HepG2 (cell line): Measurements from ENCODE around the gene FERMT2. TPM values are rescaled to one million over a fixed set of nuclear protein-coding genes. Genes with fewer than 3 reads are reported as not detected.

Source experiments
- ATAC-seq: fragments of 200-7000 bp; cut with Tn5 transposase; 3 replicates; pipeline ENCODE4 v1.9.1; 2020; ENCODE audit warnings: mild to moderate bottlenecking, moderate library complexity
- BruUV-seq: library from RNA; stranded (reverse); fragments of 400-500 nt; replicated peaks from 2 replicates; lab custom pipeline; 2021; lab: Mats Ljungman, UMichigan
- CTCF ChIA-PET: fragments of 300-600 bp; formaldehyde crosslinking; extraction: SDS; loops from one replicate; lab custom pipeline; 2021; ENCODE audit warnings: low total read pairs, inconsistent platforms, low intra/inter-chr PET ratio; lab: Yijun Ruan, JAX
- POLR2A ChIA-PET: fragments of 350-600 bp; sonication (Branson Sonifier 250); formaldehyde crosslinking; loops from one replicate; lab custom pipeline; 2020; ENCODE audit warnings: antibody characterized with exemption, inconsistent platforms; lab: Yijun Ruan, JAX
- DNase-seq: peaks from one replicate; pipeline ENCODE4 v3.0.0-alpha.2; 2015; ENCODE audit warnings: low spot score
- FAIRE-seq: peaks from 3 replicates; lab custom pipeline; 2011; peaks lifted over from hg19 to GRCh38; lab: Jason Lieb, UNC
- H2AFZ ChIP-seq: one replicate; pipeline ENCODE4 v1.6.1; 2011; ENCODE audit warnings: low read length, inconsistent platforms
- H3K27ac ChIP-seq: fragments of 300-600 bp; 3 replicates; pipeline ENCODE4 v1.8.0; 2011; ENCODE audit warnings: mixed run types, mild to moderate bottlenecking, mixed read lengths, low read length, inconsistent platforms; ENCODE audit not compliant: insufficient read depth; ENCODE audit errors: extremely low read length
- H3K27me3 ChIP-seq, 2 experiments: fragments of 200-600 bp in 1 of 2; 2 replicates in 1 of 2; 3 replicates in 1 of 2; pipeline versions ENCODE4 v1.6.0 to v1.8.0; 2011; ENCODE audit warnings: low read length in 2 of 2, mild to moderate bottlenecking in 2 of 2, moderate library complexity in 2 of 2, inconsistent platforms in 1 of 2; ENCODE audit not compliant: insufficient read depth in 2 of 2, control insufficient read depth in 1 of 2
- H3K36me3 ChIP-seq, 2 experiments: fragments of 200-600 bp in 1 of 2; replicated peaks in 1 of 2; 2 replicates in 1 of 2; 3 replicates in 1 of 2; pipeline versions ENCODE4 v1.5.1 to v1.8.0; 2011; ENCODE audit warnings: low read length in 2 of 2, inconsistent platforms in 1 of 2; ENCODE audit not compliant: insufficient read depth in 2 of 2, control insufficient read depth in 1 of 2
- H3K4me1 ChIP-seq: 2 replicates; pipeline ENCODE4 v1.5.1; 2012; ENCODE audit warnings: low read length, inconsistent platforms; ENCODE audit not compliant: insufficient read depth
- H3K4me2 ChIP-seq: 2 replicates; pipeline ENCODE4 v1.6.0; 2011; ENCODE audit warnings: low read depth, low read length, inconsistent platforms
- H3K4me3 ChIP-seq, 3 experiments: fragments of 200-600 bp in 1 of 3; sonication (generic), shearing (Covaris generic) in 1 of 3; replicated peaks in 1 of 3; 2 replicates each; pipeline ENCODE4 v1.5.1; 2011 to 2016; ENCODE audit warnings: low read length in 3 of 3, inconsistent platforms in 2 of 3, low read depth in 2 of 3, mild to moderate bottlenecking in 2 of 3, control low read depth in 1 of 3, mixed read lengths in 1 of 3; ENCODE audit not compliant: insufficient read depth in 1 of 3
- H3K79me2 ChIP-seq: one replicate; pipeline ENCODE4 v1.6.1; 2011; ENCODE audit warnings: low read length, inconsistent platforms; ENCODE audit not compliant: insufficient read depth
- H3K9ac ChIP-seq: 2 replicates; pipeline ENCODE4 v1.6.0; 2011; ENCODE audit warnings: mild to moderate bottlenecking, low read depth, low read length, inconsistent platforms; ENCODE audit not compliant: insufficient read depth
- H3K9me3 ChIP-seq: 2 replicates; pipeline ENCODE4 v1.5.1; 2012; ENCODE audit warnings: mild to moderate bottlenecking, low read length
- H4K20me1 ChIP-seq: 2 replicates; pipeline ENCODE4 v1.6.0; 2011; ENCODE audit warnings: inconsistent platforms, mild to moderate bottlenecking, low read length, moderate library complexity; ENCODE audit not compliant: insufficient read depth
- CBX5 ChIP-seq: sonication (generic); formaldehyde crosslinking; IDR thresholded peaks from 2 replicates; pipeline ENCODE4 v1.4.0; 2020; ENCODE audit warnings: missing genetic modification reagents, borderline replicate concordance
- HBP1 ChIP-seq: IDR thresholded peaks from 2 replicates; pipeline ENCODE4 v1.6.1; 2016; ENCODE audit warnings: low read depth, control low read depth
- MLXIP ChIP-seq: sonication (generic); formaldehyde crosslinking; IDR thresholded peaks from 2 replicates; pipeline ENCODE4 v1.9.0; 2021; ENCODE audit warnings: missing genetic modification reagents, borderline replicate concordance
- NR2F1 ChIP-seq, 2 experiments: fragments of 450-650 bp in 1 of 2; formaldehyde crosslinking in 1 of 2; IDR thresholded peaks; 2 replicates each; pipeline versions ENCODE4 v1.5.0 to v1.6.1; 2016 to 2020; ENCODE audit warnings: mild to moderate bottlenecking in 1 of 2, missing compliant biosample characterization in 1 of 2, missing genetic modification reagents in 1 of 2, moderate library complexity in 1 of 2
- RARA ChIP-seq: IDR thresholded peaks from 2 replicates; pipeline ENCODE4 v1.6.1; 2016; ENCODE audit warnings: missing genetic modification reagents, missing compliant biosample characterization
- REPIN1 ChIP-seq: sonication (generic); formaldehyde crosslinking; IDR thresholded peaks from 2 replicates; pipeline ENCODE4 v1.8.0; 2022; ENCODE audit warnings: missing genetic modification reagents, low read depth, mild to moderate bottlenecking, borderline replicate concordance
- SP1 ChIP-seq, 2 experiments: fragments of 450-650 bp in 1 of 2; sonication (generic) in 1 of 2; formaldehyde crosslinking in 1 of 2; IDR thresholded peaks; 2 replicates each; pipeline versions ENCODE4 v1.4.0 to v1.6.1; 2016 to 2020; ENCODE audit warnings: missing genetic modification reagents in 1 of 2
- TFAP4 ChIP-seq: sonication (generic); IDR thresholded peaks from 2 replicates; pipeline ENCODE4 v1.6.1; 2016; ENCODE audit warnings: low read depth, borderline replicate concordance
- ZFP37 ChIP-seq: sonication (generic); formaldehyde crosslinking; IDR thresholded peaks from 2 replicates; pipeline ENCODE4 v1.4.0; 2020; ENCODE audit warnings: missing genetic modification reagents, borderline replicate concordance
- ZFP90 ChIP-seq: sonication (generic); formaldehyde crosslinking; IDR thresholded peaks from 2 replicates; pipeline ENCODE4 v1.8.0; 2022; ENCODE audit warnings: missing genetic modification reagents, mild to moderate bottlenecking, inconsistent platforms, borderline replicate concordance
- ZHX2 ChIP-seq, 2 experiments: sonication (generic) in 1 of 2; formaldehyde crosslinking in 1 of 2; IDR thresholded peaks; 2 replicates each; pipeline versions ENCODE4 v1.6.1 to v1.9.0; 2014 to 2022; ENCODE audit warnings: antibody characterized with exemption in 1 of 2, borderline replicate concordance in 1 of 2, inconsistent platforms in 1 of 2, low read depth in 1 of 2, missing genetic modification reagents in 1 of 2
- ZNF724P ChIP-seq: sonication (generic); formaldehyde crosslinking; IDR thresholded peaks from 2 replicates; pipeline ENCODE4 v1.8.0; 2022; ENCODE audit warnings: missing genetic modification reagents, borderline replicate concordance
- ZNF776 ChIP-seq: sonication (generic); formaldehyde crosslinking; IDR thresholded peaks from 2 replicates; pipeline ENCODE4 v1.4.0; 2020; ENCODE audit warnings: mild to moderate bottlenecking, missing genetic modification reagents
- in situ Hi-C: cut with HindIII; loops from 2 replicates; pipeline ENCODE4 v1.10.0; 2017; ENCODE audit warnings: low pct_unique_long_range_greater_than_20kb; ENCODE audit not compliant: extremely low pct_ligation_motif_present
- intact Hi-C: fragments of 100-400 bp; cut with micrococcal nuclease; formaldehyde crosslinking; loops from one replicate; pipeline ENCODE4 v1.10.0; 2022; ENCODE audit not compliant: unreplicated experiment
- polyA plus RNA-seq, 8 experiments: library from polyadenylated mRNA; depleted of rRNA in 3 of 8; stranded (reverse) in 7 of 8; unstranded in 1 of 8; fragments of >200 nt; fragmentation: Illumina TruSeq in 4 of 8; extraction: Trizol in 4 of 8; gene quantifications; 2 replicates each; pipeline versions ENCODE4 v1.2.1 to v1.2.3, GENCODE V29; 2011 to 2016; ENCODE audit warnings: low read depth in 4 of 8, missing spikeins in 1 of 8, mixed read lengths in 1 of 8; ENCODE audit not compliant: insufficient read depth in 1 of 8
- total RNA-seq, 5 experiments: library from RNA; depleted of rRNA; stranded (reverse); fragments of >200 nt; fragmentation: Illumina TruSeq; extraction: Trizol; gene quantifications; 2 replicates each; pipeline ENCODE4 v1.2.3, GENCODE V29; 2016; ENCODE audit warnings: low read depth in 1 of 5

FERMT2 gene
- total and polyA plus RNA-seq, 2 of the 13 experiments (the other 11 are each of a cell fraction or from before 2014, with no cell fraction given): 36.2 to 60.4 TPM

GRCh38 chr14:52918486-52918885 lies 32.4 kb downstream of the FERMT2 start:
- BruUV-seq: no TSS peak
- ATAC-seq (no peak), FAIRE-seq (no peak), DNase-seq (no peak)
- Histone ChIP-seq H3K27me3 (no peaks in the 10 kb centered on the region), H3K9ac (no peak overlapping the region), H3K4me3 (no peak overlapping the region), H4K20me1 (no peaks in the 10 kb centered on the region), H3K9me3 (no peaks in the 10 kb centered on the region), H3K4me1 (peaks cover 42% of the 10 kb centered on the region), H3K4me2 (no peak overlapping the region), H2AFZ (no peak overlapping the region), H3K79me2 (peaks cover 43% of the 10 kb centered on the region), H3K36me3 (peaks cover 9 to 21% of the 10 kb centered on the region in 2 experiments), H3K27ac (no peak overlapping the region)
- in situ Hi-C loops: no loop called here
- CTCF ChIA-PET: no interaction called here
- POLR2A ChIA-PET: no interaction called here
- intact Hi-C loops: no loop called here
- no peak for TF ChIP-seq TFAP4
- no peak for TF ChIP-seq NR2F1 (CRISPR knock-in tag; IDR thresholded peaks at IDR 0.05)
- no peak for TF ChIP-seq SP1 (IDR thresholded peaks at IDR 0.05)
- TF ChIP-seq SP1 (CRISPR knock-in tag; IDR thresholded peaks at IDR 0.05): no peak
- no peak for TF ChIP-seq RARA (CRISPR knock-in tag)
- TF ChIP-seq ZFP90 (CRISPR knock-in tag): no peak
- TF ChIP-seq ZNF724P (CRISPR knock-in tag): no peak
- TF ChIP-seq CBX5: no peak
- no peak for TF ChIP-seq ZNF776 (CRISPR knock-in tag)
- no peak for TF ChIP-seq MLXIP (CRISPR knock-in tag)
- no peak for TF ChIP-seq ZFP37 (CRISPR knock-in tag)
- no peak for TF ChIP-seq ZHX2 (IDR thresholded peaks at IDR 0.05; ENCODE audit: low read depth)
- TF ChIP-seq ZHX2 (CRISPR knock-in tag; IDR thresholded peaks at IDR 0.05; ENCODE audit: borderline replicate concordance): no peak
- no peak for TF ChIP-seq REPIN1
- no peak for TF ChIP-seq HBP1 (CRISPR knock-in tag)
